ENCODE results near the gene CDHR1. TPM values are rescaled to one million over a fixed set of nuclear protein-coding genes. Genes with fewer than 3 reads are reported as not detected.
"Not testable (repeated sequence)": the region's sequence is repeated elsewhere in the genome, so short reads cannot be mapped to it uniquely, and the experiment has no call there.

The CDHR1 gene
- total RNA-seq, 3 donors from 2014 or later = 0.15 to 0.66 (median 0.16) TPM

GRCh38 chr10:84176836-84177474, 17.4 kb upstream of the CDHR1 start:
- no peaks in the 10 kb centered on the region for H3K27me3 ChIP-seq
- no peak overlapping the region for H3K27ac ChIP-seq
- H3K4me3 ChIP-seq = no peak overlapping the region
- H3K9me3 ChIP-seq = no peaks in the 10 kb centered on the region
- no peaks in the 10 kb centered on the region for H3K36me3 ChIP-seq
- DNase-seq (ENCODE audit: low spot score in 2 of 2) = no peak
- H3K4me1 ChIP-seq = no peaks in the 10 kb centered on the region
- TF ChIP-seq POLR2A (IDR thresholded peaks at IDR 0.05) (no peak), POLR2AphosphoS5 (IDR thresholded peaks at IDR 0.05) (no peak), CTCF (IDR thresholded peaks at IDR 0.05) (no peak)
- intact Hi-C loops (cut with DNase I; ENCODE audit: low total_unique reads) = no loop called here

- Histone ChIP-seq H3K9me3 (no peaks in the 10 kb centered on the region), H3K36me3 (no peaks in the 10 kb centered on the region), H3K27me3 (no peaks in the 10 kb centered on the region), H3K27ac (no peak overlapping the region), H3K4me1 (no peaks in the 10 kb centered on the region), H3K4me3 (no peak overlapping the region)
- intact Hi-C loops (cut with DNase I; ENCODE audit: low total_unique reads) = no loop called here
- DNase-seq (ENCODE audit: low spot score in 2 of 2) = no peak
- TF ChIP-seq POLR2A (IDR thresholded peaks at IDR 0.05) = no peak
- no peak for TF ChIP-seq CTCF (IDR thresholded peaks at IDR 0.05)
- TF ChIP-seq POLR2AphosphoS5 (IDR thresholded peaks at IDR 0.05) = no peak
These were observed 16.7 kb upstream of the CDHR1 start for GRCh38 chr10:84177541-84178141.

- H3K27me3 ChIP-seq = no peaks in the 10 kb centered on the region
- H3K36me3 ChIP-seq = no peaks in the 10 kb centered on the region
- intact Hi-C loops (cut with DNase I; ENCODE audit: low total_unique reads) = no loop called here
- no peak for TF ChIP-seq CTCF (IDR thresholded peaks at IDR 0.05)
- no peak for TF ChIP-seq POLR2A (IDR thresholded peaks at IDR 0.05)
- no peak for TF ChIP-seq POLR2AphosphoS5 (IDR thresholded peaks at IDR 0.05)
- no peaks in the 10 kb centered on the region for H3K4me1 ChIP-seq
- H3K27ac ChIP-seq = no peak overlapping the region
- DNase-seq (ENCODE audit: low spot score in 2 of 2) = no peak
- no peak overlapping the region for H3K4me3 ChIP-seq
- no peaks in the 10 kb centered on the region for H3K9me3 ChIP-seq
These were observed 16.2 kb upstream of the CDHR1 start for GRCh38 chr10:84178160-84178609.

- no peak overlapping the region for H3K27ac ChIP-seq
These were observed 15.2 kb upstream of the CDHR1 start for GRCh38 chr10:84179059-84179710.

GRCh38 chr10:84180386-84180785, 14.0 kb upstream of the CDHR1 start:
- H3K4me1 ChIP-seq; H3K36me3 ChIP-seq; H3K27ac ChIP-seq; DNase-seq (ENCODE audit: low spot score in 2 of 2); H3K27me3 ChIP-seq; H3K4me3 ChIP-seq; H3K9me3 ChIP-seq; intact Hi-C loops (cut with DNase I; ENCODE audit: low total_unique reads): not testable (repeated sequence)

More at GRCh38 chr10:84179059-84179710, 15.2 kb upstream of the CDHR1 start:
- Histone ChIP-seq H3K4me1 (no peaks in the 10 kb centered on the region), H3K36me3 (no peaks in the 10 kb centered on the region), H3K27me3 (no peaks in the 10 kb centered on the region), H3K4me3 (no peak overlapping the region), H3K9me3 (no peaks in the 10 kb centered on the region)
- intact Hi-C loops (cut with DNase I; ENCODE audit: low total_unique reads) = no loop called here
- peak in 1 of 2 donors; percentile 57 for DNase-seq (ENCODE audit: low spot score in 2 of 2)
- no peak for TF ChIP-seq POLR2A (IDR thresholded peaks at IDR 0.05)
- TF ChIP-seq CTCF (IDR thresholded peaks at IDR 0.05) = no peak
- TF ChIP-seq POLR2AphosphoS5 (IDR thresholded peaks at IDR 0.05) = no peak

Data from breast epithelium (tissue), 4 donors.